ENCODE results near the gene PROK2.

DNA sequence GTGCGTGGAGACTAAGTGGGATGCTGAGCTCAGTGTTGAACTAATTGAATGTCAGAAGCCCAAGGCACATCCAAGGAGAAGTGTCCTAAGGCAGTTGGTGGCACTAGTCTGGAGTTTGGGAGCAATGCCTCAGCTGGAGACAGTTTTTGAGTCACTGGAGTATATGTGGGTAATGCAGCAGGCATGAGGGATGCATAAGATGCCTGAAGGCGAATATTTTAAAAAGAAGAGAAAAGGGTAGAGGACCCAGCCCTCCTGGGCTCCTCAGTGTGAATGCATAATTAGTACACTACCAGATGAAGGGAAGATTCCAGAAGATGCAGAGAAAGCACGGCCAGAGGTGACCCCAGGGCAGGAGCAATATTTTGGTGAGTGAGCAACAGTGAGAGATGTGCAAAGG lies 25.1 kb upstream of the PROK2 start:
- TF ChIP-seq MYC (IDR thresholded peaks at IDR 0.05; ENCODE audit: insufficient read depth, insufficient read length, insufficient replicate concordance, low read length, severe bottlenecking) (no peak), DPF2 (IDR thresholded peaks at IDR 0.05) (no peak), CTCF (IDR thresholded peaks at IDR 0.05 in 2 of 3, conservative IDR thresholded peaks at IDR 0.05 in 1 of 3; ENCODE audit: control insufficient read depth in 2 of 3, extremely low read depth in 1 of 3, insufficient read depth in 1 of 3, low read depth in 3 of 3, low read length in 3 of 3) (no peak), GABPA (IDR thresholded peaks at IDR 0.05; ENCODE audit: low read depth) (no peak), ESRRA (IDR thresholded peaks at IDR 0.05; ENCODE audit: low read length) (no peak), MEF2A (IDR thresholded peaks at IDR 0.05; ENCODE audit: insufficient read depth, low read depth, low read length) (no peak)
